Measurements from ENCODE around the gene P2RY2.

The P2RY2 gene

GRCh38 chr11:73209892-73210291 lies 8.2 kb upstream of the P2RY2 start:
- DNase-seq = no peak

GRCh38 chr11:73210916-73211667 lies 7.0 kb upstream of the P2RY2 start:
- DNase-seq = no peak

GRCh38 chr11:73213196-73214143 lies 4.6 kb upstream of the P2RY2 start:
- no peak for DNase-seq

- DNase-seq = no peak
Observed at GRCh38 chr11:73215191-73216134, 2.6 kb upstream of the P2RY2 start.

GRCh38 chr11:73216465-73216864 lies 1.6 kb upstream of the P2RY2 start:
- DNase-seq = no peak

GRCh38 chr11:73217131-73217809 lies 811 bp upstream of the P2RY2 start:
- no peak for DNase-seq

- DNase-seq = no peak
Observed at GRCh38 chr11:73217810-73218105, 323 bp upstream of the P2RY2 start.

- DNase-seq = no peak
Observed at GRCh38 chr11:73218830-73219215, 742 bp downstream of the P2RY2 start.

GRCh38 chr11:73219396-73220285 lies 1.6 kb downstream of the P2RY2 start:
- no peak for DNase-seq

- no peak for DNase-seq
Observed at GRCh38 chr11:73221451-73221850, 3.4 kb downstream of the P2RY2 start.

GRCh38 chr11:73221996-73222395 lies 3.9 kb downstream of the P2RY2 start:
- DNase-seq = no peak

- no peak for DNase-seq
Observed at GRCh38 chr11:73223998-73224730, 6.1 kb downstream of the P2RY2 start.

GRCh38 chr11:73225001-73225686 lies 7.1 kb downstream of the P2RY2 start:
- DNase-seq = no peak

GRCh38 chr11:73225851-73226250 lies 7.8 kb downstream of the P2RY2 start:
- no peak for DNase-seq

- no peak for DNase-seq
Observed at GRCh38 chr11:73226297-73227006, 8.4 kb downstream of the P2RY2 start.

- DNase-seq = no peak
Observed at GRCh38 chr11:73227571-73228211, 9.6 kb downstream of the P2RY2 start.

- DNase-seq = no peak
Observed at GRCh38 chr11:73228268-73229134, 10.4 kb downstream of the P2RY2 start.
